Lung microvascular endothelial cell (primary cell): ENCODE results near the gene NOD2. TPM values are rescaled to one million over a fixed set of nuclear protein-coding genes. Genes with fewer than 3 reads are reported as not detected.

Experiments used
- DNase-seq, 2 donors: peaks; one replicate each; pipeline versions ENCODE4 v3.0.0 to v3.0.0-alpha.2; 2010; ENCODE audit warnings: low read depth in 2 of 2
- total RNA-seq: library from RNA; depleted of rRNA; stranded (reverse); fragments of >200 nt; gene quantifications from 2 replicates; pipeline ENCODE4 v1.2.1, GENCODE V29; 2014

NOD2 gene
- total RNA-seq, 1 donor from 2014 or later, result 0.60 TPM

DNA sequence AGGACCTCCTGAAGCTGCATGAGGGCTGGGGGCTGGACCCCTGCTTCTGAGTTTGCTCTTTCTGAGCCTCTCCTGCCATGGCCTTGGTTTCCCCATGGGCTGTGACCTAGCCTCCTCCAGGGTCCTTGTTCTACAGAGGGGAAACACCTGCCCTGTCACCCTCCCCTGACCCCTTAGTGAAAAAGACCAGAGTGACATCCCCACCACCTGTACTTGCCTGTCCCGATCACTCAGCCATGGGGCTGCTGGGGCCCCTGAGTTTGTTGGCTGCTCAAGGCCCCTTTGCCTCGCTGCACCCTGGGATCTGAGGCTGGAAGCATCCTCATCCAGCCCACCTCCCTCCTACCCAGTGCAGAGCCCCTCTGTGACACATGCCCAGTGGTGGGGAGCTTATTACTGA is 800 bp downstream of the NOD2 start:
- no peak for DNase-seq

DNA sequence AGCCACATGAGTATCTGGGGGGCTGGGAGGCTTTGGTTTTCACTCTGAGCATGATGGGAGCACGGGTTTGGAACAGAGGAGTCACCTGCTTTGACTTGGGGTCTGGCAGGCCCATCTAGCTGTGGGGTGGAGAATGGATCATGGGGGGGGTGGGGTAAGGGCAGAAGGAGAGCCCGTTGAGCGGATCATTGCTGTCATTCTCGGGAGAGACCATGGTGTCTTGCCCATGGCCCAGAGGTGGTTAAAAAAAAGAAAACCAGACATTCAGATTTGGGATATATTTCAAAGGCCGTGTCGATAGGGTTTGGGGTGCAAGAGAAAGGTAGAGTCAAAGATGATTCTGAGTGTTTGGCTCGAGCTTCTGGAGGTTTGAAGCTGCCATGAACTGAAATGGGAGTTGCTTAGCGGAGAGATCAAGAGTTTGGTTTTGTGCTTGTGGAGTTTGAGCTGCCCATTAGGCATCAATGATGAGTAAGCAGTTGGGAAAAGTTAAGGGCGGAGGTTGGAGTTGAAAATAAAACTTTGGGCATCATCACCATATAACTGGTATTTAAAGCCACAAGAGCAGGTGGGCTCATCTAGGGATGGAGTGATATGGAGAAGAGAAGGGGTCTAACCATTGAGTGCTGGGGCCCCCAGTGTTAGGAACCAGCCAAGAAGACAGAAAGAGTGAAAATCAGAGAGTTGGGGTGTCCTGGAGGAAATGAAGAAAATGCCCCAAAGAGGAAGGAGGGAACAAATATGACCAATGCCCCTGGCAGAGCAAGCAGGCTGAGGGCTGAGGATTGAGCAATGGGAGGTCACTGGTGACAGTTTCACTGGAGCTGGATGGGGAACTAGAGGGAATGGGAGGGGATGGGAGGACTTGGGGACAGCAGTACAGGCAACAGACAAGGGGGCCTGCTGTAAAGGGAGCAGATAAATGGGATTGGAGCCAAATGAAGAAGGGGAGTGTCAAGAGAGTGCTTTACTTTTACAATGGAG is 1.9 kb downstream of the NOD2 start:
- no peak for DNase-seq

DNA sequence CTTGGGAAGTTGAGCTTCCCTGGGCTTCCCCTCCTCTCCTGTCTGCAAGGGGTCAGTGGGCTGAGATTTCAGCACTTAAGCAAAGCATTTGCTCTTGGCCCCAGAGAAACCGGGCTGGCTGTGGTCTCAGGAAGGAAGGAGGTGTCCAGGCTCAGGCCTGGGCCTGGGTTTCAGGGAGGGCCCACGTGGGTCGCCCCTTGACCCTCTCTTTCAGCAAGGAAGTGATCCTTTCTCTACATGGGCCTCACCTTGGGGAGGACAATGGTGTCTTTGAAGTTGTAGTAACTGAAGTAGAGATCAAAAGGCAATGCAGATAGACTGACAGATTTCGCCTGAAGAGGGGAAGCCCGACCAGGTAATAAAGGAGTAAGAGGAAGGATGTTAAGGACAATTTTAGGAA is 2.7 kb downstream of the NOD2 start:
- peak in 1 of 2 donors; percentile 31 for DNase-seq

DNA sequence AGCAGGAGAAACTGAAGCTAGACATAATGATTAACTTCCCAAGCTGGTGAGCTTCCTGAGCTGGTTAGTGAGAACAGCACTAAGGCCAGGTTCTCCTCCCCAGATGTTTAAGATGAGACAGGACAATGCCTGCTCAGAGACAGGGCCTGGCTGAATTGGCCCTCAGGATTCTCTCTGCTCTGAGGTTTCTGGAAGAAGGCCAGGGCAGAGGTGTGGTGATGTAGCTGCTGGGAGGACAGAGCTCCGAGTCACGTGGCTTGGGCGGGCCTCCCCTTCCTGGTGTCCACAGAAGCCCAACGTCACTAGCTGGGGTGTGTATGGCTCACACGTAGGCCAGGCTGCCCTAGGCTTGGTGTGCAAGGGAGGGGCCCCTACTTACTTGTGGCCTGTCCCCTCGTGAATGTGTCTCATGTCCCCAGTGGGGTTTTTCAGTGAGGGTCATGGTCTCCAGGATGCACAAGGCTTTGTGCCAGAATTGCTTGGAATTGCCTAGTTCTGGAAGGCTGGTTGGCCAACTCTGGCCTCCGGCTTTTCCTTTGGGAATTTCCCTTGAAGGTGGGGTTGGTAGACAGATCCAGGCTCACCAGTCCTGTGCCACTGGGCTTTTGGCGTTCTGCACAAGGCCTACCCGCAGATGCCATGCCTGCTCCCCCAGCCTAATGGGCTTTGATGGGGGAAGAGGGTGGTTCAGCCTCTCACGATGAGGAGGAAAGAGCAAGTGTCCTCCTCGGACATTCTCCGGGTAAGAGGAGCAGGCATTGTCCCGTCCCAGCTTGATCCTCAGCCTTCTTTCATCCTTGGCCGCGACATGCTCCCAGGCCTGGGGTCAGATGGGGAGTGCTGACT is 3.4 kb downstream of the NOD2 start:
- DNase-seq, result peak; percentile 58 to 94

DNA sequence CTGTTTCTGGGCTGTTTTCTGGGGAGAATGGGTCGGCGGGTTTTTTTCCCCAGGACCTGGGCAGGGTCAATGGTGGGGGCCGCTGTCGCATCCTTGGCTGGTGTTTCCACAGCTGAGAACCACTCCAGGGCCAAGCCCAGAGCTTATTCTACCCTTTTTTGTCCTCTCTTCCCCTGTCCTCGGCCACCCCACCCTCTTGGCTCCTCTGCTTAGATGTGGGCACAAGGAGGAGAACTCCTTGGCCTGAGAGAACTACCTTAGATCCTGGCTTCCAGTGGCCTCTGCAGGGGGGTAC is 4.0 kb downstream of the NOD2 start:
- DNase-seq, result no peak

DNA sequence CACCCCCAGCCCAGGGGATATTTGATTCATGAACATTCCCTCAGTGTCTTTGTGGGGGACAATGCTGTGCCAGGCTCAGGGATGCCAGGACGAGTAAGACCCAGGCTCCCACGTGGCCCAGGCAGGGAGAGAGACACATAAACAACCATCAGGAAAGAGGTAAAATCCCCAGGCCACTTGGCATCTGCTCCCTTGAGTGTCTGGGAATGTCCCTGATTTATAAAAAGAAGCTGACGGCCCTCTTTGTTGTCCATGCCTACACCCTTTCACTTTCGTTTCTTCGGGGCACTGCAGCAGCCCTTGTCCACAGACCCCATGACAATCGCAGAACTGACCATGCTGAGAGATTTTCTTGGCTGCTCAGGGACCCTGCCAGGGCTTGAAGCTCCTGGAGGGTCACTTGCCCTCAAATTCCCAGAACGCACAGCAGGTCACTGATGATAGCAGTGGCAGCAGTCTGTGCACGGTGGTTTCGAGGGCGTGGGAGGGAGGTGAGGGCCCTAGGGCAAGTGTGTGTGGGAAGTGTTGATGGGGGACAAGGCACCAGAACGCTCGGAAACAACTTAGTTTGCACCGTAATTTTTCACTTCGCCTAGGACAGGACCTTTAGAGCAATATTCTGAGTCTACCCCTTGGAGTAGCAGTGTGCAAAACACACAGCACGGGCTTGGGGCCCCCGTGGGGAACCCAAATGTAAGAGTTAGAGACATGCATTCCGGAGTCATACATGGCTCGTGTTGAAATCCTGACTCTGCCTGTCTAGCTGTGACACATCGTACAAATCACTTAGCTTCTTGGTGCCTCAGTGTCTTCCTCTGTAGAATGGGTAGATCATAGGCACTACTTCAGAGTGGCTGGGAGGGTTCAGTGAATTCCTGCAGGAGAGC is 4.7 kb downstream of the NOD2 start:
- DNase-seq, result peak; percentile 80 to 82

DNA sequence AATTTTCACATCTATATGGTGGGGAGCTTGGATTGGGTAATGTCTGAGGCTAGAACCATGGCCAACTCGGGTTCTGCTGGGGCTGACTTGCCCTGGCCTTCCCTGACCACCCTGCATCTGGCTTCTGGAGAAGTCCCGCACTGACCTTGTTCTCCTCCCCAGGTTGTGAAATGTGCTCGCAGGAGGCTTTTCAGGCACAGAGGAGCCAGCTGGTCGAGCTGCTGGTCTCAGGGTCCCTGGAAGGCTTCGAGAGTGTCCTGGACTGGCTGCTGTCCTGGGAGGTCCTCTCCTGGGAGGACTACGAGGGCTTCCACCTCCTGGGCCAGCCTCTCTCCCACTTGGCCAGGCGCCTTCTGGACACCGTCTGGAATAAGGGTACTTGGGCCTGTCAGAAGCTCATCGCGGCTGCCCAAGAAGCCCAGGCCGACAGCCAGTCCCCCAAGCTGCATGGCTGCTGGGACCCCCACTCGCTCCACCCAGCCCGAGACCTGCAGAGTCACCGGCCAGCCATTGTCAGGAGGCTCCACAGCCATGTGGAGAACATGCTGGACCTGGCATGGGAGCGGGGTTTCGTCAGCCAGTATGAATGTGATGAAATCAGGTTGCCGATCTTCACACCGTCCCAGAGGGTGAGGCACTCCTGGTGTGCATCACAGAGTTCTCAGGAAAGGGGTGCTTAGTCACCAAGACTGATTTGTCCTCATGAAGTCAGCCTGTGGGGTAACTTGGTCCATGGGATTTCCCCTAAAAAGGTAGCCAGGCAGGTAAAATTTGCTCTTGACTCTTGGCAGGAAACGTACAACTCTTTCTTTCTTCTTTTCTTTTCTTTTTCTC is 6.1 kb downstream of the NOD2 start:
- DNase-seq, result no peak

DNA sequence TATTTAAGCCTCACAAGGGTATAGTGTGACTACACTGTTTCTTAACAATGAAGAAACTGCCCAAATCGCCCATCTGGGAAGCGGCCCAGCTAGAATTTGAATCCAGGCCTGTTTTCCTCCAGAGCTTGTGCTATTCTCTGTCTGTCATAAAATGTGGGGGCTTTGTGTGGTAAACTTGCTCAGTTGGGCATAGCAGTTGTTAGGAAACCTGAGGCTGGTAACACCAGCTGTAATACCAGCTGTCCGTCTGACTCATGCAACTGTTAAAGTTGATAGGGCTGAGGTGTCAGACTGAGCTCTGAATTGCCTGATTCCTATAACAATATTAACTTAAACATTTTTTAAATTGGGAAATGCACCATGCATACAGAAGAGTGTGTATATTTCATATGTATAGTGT is 9.3 kb downstream of the NOD2 start:
- no peak for DNase-seq

DNA sequence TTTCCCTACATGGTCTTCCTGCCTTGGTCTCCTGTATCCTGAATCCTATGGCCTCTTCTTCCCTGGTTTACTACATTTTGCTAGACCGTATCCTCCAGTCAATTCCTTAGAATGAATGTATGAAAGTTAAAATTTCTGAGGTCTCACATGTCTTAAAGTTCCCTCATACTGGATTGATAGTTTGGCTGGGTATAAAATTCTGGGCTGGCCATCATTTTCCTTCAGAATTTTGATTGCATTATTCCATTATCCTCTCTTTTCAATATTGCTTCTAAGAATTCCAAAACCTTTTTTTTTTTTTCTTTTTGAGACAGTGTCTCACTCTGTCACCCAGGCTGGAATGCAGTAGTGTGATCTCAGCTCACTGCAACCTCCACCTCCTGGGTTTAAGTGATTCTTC is 10.8 kb downstream of the NOD2 start:
- no peak for DNase-seq

DNA sequence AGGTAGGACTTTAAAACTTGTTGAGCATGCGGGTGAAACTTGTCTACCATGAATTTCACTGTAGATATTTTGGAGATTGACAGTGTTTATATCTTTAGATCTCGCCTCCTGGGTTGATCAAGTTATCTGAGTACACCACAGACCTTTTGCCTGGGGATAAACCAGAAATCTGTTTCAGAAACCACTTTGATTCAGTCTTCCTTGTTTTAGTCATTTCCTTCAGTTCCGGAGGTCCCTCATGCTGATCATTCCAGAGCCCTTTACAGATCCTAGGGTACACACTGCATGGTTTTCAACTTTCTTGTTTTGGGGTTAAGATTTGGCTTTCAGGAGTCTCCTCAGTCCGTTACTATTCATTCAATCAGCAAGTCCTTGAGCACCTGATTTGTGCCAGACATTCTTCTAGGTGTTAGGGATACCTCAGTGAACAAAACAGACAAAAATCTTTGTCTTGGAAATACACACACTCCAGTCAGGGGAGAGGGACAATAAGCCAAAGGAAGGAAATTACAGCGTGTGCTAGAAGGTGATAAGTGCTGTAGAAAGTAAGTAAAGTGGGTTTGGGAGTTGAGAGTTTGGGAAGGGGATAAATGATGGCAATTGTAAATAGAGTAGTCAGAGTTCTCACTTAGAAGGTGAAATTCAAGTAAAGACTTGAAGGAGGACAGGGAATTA is 12.2 kb downstream of the NOD2 start:
- no peak for DNase-seq

DNA sequence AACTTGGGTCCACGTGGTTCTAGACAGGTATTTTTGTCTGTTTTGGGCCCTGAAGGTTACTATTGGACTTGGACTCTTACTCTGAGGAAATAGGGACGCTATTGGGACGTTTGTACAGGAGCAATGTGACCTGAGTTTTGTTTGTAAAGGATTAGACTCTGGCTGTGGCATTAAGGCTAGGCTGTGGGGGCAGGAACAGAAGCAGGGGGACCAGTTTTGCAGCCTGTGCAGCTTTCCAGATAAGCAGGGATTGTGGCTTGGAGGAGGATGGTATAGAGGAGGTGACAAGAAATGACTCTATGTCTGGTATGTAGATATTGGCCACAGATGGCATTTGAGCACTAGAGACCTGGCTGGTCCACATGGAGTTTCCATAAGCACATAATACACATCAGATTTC is 12.8 kb downstream of the NOD2 start:
- DNase-seq, result no peak

DNA sequence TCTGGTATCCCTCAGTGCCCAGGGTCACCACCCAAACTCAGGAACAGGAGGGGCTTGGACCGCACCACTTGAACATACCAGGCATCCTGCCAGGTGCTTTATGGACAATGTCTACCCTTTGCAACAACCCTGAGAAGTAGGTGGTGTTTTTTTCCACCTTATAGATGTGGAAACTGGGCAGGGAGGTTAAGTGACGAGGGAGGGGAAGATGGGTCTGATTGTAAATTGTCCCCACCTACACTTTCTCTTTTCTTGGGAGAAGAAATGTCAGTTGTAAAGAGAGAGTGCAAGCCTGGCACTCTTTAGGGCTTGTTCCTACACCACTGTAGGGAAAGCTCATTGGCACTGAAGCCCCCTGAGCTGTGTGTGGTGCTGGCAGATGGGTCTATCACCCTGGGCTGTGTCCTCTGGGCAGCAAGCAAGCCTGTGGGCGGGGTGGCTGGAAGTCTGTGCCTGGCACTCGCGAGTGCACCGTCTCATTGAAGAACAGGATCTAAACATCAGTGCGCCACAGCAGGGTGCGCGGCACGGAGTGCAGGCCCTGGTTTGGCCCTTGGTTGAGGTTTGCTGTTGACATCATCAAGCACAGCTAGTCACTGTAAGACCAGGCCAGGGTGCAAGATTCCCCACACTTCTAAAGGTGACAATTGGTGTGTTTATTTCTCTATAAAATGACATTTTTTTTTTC is 15.1 kb downstream of the NOD2 start:
- no peak for DNase-seq

DNA sequence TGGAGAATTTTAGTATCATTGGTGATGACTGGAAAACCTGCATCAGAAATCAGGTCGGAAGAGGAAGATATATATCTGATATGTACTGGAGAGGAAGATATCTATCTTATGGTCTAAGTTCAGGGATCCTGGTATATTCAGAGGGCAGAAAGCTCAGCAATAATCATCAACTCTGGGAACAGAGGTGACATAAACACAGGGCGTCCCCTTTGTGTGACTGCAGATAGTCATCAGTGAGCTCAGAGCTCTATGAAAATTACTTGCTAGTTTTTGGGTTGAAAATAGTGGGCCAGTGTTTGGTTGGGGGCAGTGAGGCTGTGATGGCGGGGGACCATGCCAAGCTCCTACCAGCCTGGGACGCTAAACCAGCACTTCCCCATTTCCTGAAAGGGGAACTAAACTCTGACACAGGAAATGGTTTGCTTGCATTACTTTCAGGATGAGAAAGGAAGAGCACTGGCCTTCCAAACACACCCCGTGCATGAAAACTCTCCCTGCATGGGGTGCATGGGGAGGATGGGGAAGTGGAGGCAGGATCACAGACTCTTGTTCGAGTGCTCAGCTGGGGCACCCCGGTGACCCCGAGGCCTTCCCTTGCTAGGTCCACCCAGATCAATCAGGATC is 15.8 kb downstream of the NOD2 start:
- peak in 1 of 2 donors; percentile 21 for DNase-seq

DNA sequence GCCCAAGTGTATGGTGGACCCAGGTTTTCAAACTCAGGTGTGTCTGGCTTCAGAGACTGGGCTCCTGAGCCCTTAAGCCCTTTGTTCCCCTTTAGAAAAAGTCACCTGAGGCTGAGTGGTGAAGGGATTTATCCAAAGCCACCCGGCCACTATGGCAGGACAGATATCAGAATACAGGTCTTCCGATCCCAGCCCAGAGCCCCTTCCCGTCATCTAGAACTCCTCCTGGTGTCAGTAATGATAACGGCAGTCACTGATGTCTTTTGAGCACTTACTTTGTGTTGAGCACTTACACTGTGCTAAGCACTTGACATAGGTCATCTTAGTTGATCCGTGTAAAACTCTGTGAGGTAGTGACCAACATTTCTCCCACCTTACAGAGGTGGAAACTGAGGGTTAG is 16.6 kb downstream of the NOD2 start:
- DNase-seq, result no peak

DNA sequence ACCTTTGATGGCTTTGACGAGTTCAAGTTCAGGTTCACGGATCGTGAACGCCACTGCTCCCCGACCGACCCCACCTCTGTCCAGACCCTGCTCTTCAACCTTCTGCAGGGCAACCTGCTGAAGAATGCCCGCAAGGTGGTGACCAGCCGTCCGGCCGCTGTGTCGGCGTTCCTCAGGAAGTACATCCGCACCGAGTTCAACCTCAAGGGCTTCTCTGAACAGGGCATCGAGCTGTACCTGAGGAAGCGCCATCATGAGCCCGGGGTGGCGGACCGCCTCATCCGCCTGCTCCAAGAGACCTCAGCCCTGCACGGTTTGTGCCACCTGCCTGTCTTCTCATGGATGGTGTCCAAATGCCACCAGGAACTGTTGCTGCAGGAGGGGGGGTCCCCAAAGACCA is 17.6 kb downstream of the NOD2 start:
- no peak for DNase-seq

DNA sequence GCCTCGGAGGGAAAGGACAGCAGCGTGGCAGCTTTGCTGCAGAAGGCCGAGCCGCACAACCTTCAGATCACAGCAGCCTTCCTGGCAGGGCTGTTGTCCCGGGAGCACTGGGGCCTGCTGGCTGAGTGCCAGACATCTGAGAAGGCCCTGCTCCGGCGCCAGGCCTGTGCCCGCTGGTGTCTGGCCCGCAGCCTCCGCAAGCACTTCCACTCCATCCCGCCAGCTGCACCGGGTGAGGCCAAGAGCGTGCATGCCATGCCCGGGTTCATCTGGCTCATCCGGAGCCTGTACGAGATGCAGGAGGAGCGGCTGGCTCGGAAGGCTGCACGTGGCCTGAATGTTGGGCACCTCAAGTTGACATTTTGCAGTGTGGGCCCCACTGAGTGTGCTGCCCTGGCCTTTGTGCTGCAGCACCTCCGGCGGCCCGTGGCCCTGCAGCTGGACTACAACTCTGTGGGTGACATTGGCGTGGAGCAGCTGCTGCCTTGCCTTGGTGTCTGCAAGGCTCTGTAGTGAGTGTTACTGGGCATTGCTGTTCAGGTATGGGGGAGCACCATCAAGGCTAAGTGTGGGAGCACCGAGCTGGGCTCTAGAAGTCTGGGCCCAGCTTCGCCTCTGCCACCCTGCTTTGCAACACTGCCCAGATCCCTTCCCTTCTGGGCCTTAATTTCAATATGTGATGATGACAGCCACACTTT is 18.6 kb downstream of the NOD2 start:
- no peak for DNase-seq

DNA sequence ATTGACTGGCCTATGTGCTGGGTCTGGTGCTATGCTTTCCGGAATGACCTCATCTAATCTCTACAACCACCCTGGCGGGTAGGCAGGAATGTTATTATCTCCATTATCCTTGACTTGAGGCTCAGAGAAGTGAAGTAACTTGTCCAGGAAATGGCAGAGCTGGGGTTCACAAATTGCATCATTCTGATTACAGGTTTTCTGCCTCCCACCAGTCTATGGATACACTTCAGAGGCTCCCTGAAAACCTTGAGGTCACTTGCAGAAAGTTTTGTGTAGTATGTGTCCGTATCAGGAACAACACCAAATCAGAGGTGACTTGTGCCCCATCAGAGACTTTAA is 19.1 kb downstream of the NOD2 start:
- no peak for DNase-seq

DNA sequence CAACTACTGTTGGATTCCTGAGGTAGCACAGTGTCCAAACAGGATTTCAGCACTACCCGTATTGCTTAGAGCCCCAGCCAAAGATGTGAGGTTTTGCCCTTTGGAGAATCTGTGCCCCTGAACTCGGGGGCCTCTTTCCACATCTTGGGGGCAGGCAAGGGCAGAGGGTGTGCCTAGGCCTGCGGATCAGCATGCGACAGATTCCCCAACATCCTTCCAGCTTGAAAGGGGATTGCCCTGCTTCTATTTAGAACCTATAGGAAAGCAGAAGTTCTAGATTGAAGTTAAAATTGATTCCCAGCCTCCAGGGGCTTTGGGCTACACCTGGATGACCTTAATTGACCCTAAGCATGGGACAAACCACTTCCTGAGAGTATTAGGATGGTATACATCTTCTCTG is 19.6 kb downstream of the NOD2 start:
- DNase-seq, result no peak

DNA sequence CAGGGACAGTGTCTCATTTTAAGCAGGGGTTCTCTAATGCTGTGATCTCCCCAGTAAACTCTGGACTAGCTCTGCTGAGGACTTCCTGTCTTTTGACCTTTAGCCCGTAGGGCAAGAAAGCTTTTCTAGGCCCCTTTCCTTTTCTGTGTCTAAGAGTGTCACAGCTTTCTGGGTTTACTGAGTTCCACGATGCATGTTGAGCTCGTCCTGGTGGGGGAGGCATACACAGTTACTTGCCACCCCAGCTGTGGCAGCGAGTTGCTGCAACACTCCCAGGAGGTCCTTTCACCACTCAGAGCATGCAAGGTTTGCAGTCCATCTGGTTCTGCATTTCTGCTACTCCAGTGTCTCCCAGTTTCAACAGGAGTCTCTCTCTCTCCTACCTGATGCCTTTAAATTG is 23.7 kb downstream of the NOD2 start:
- no peak for DNase-seq
